Measurements from ENCODE around the gene RHEB.

GRCh38 chr7:151424799-151425198 is 94.9 kb downstream of the RHEB start:
- no peak for TF ChIP-seq CTCF (IDR thresholded peaks at IDR 0.05)
- no peak for TF ChIP-seq REST (IDR thresholded peaks at IDR 0.05; ENCODE audit: low read depth, low read length)
- no peak for TF ChIP-seq RFX5 (IDR thresholded peaks at IDR 0.05; ENCODE audit: low read length)
- no peak for TF ChIP-seq JUND (IDR thresholded peaks at IDR 0.05)
